IPS DF 4.7 (cell line): ENCODE results near the gene LRRC26.
"Not testable (repeated sequence)": the region's sequence is repeated elsewhere in the genome, so short reads cannot be mapped to it uniquely, and the experiment has no call there.

Experiments
- DNase-seq: peaks from one replicate; pipeline ENCODE4 v3.0.0-alpha.2; 2013; ENCODE audit warnings: low spot score; ENCODE audit errors: extremely low read depth

LRRC26 gene

GRCh38 chr9:137138722-137139467 lies 31.0 kb downstream of the LRRC26 start, which contains the start of gene GRIN1:
GRIN1 (plus strand) TSS chr9:137139154; CDS start chr9:137139487, 333 bp downstream.
- DNase-seq, result no peak

GRCh38 chr9:137138058-137138721 lies 31.7 kb downstream of the LRRC26 start:
- no peak for DNase-seq

- DNase-seq, result no peak
Observed at GRCh38 chr9:137136881-137137607, 32.8 kb downstream of the LRRC26 start.

DNA sequence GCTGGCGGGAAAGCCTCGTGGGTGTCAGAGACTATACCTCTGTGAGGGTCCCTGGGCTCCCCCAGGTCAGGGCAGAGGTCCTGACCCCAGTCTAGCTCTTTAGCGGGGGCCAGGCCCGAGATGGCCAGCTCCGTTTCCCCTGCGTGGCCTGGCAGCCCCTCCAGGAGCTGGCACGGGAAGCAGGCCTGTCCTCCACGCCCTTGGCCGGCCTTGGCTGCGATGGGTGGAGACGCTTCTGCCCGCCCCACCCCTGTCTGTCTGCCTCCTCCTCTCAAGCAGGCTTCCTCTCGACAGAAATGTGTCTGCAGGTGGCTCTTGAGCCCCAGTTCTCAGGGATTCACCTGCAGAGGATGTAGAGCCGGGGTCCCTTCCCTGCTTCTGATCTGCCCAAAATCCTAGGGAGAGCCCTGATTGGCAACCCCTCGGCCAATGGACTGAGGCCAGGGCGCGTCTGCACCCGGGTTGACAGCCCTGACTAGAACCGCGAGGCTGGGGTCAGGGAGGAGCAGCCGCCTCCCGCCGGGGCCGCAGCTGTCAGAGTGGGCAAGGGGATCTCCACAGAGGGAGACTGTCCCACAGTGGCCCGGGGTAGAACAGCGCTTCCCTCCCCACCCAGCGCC lies 33.5 kb downstream of the LRRC26 start:
- no peak for DNase-seq

DNA sequence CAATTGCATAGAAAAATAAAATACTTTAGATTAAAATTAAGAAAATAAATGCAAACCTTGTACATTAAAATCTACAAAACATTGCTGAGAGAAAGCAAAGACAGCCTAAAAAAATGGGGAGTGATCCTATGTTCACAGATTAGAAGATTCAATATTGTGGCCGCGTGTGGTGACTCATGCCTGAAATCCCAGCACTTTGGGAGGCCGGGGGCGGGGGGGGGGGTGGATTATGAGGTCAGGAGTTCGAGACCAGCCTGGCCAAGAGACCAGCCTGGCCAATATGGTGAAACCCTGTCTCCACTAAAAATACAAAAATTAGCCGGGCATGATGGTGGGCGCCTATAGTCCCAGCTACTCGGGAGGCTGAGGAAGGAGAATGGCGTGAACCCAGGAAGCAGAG lies 34.7 kb downstream of the LRRC26 start:
- not testable (repeated sequence) for DNase-seq

- DNase-seq, result no peak
Observed at GRCh38 chr9:137134191-137134590, 35.7 kb downstream of the LRRC26 start.

GRCh38 chr9:137130176-137130755 lies 39.6 kb downstream of the LRRC26 start:
- DNase-seq, result no peak

DNA sequence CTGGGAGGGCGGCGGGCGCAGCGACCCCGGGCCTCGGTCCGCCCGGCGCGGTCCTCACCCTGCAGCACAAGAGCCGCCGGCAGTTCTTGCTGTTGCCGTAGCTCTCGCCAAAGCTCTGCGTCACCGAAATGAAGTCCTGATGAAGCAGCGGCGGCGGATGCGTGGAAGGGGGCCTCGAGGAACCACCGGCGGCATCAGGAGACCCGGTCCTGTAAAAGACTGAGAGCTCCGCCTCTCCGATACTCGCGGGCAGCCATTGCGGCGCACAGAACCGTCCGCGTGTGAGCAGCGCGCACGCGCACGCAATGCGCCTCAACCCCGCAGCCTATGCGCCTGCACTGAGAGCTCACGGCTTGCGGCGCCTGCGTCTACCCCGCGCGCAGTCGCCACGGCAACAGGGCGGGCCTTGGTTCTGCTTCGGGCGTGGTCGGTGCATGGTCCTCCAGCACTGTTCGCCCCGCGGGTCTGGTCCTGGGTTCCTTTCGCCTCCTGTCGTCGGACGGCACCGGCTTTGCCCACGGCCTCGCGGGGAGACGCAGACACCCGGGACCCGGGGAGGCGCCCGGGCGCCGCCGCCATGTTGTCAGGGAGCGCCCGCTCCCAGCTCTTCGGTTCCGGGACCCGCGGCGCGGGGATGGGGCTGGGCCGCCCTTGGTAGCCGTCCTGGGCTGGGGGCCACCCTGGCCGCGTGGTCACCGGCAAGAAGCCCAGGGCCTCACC lies 40.2 kb downstream of the LRRC26 start:
- DNase-seq, result peak; percentile 41

DNA sequence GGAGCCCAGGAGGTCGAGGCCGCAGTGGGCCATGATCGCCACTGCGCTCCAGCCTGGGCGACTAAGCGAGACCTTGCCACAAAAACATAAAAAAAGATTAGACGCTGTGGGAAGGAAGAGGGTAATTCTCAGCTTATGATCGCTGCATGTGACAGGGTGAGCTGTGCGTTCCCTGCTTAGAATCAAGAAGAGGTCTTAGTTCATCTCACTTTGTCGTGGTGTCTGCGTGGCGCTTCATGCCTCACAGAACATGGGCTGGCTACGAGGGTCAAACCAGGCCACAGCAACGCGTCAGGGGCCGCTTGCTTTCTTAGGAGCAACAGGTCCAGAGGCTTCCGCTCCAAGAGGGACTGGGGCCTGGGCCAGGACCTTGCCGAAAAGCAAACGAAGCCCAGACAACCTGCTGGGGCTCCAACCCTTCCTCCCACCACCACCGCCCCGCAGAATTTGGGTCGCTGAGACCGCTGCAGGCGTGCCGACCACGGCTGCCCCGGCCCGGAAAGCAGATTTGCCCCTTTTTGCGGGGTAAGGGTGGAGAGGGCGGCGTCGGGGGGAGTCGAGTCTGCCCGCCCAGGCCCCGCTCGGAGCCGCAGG lies 40.9 kb downstream of the LRRC26 start:
- no peak for DNase-seq

- no peak for DNase-seq
Observed at GRCh38 chr9:137128158-137128861, 41.5 kb downstream of the LRRC26 start.

DNA sequence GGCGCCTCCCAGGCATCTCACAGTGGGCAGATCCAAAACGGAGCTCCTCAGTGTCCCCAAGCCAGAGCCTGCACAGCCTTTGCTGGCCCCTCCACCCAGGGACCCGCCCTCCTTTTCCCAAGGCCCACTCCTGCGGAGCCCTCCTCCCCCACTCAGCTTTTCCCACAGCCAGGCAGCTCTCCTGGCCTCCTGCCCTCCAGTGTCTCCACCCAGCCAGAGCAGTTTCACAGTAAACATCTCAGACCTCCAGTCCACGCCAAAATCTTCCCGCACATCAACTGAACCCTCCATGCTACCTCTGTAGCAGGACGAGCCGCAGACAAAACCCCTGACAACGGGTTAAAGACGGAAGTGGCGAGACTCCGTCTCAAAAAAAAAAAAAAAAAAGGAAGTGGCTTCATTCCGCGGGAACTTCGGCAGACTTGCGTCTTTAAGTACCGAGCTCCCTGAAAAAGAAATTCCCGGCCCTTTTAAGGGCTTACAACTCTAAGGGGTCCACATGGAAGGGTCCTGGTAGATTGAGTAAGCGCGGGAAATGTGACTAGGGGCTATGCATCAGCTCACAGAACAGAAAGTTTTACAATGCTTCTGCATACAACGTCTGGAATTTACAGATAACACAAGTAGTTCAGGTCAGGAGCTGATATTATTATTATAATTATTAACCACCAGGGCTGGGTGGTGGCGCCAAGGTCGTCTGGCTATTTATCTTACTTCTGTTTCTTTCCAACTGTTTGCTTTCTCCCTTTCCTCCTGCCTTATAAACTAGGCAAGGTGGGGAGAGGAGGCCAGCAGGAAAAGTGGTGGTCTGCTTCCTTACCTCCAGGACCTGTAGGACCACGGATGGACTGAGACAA lies 42.3 kb downstream of the LRRC26 start:
- no peak for DNase-seq

GRCh38 chr9:137126786-137127185 lies 43.1 kb downstream of the LRRC26 start:
- DNase-seq, result no peak

- not testable (repeated sequence) for DNase-seq
Observed at GRCh38 chr9:137123952-137124462, 45.8 kb downstream of the LRRC26 start.

GRCh38 chr9:137123468-137123837 lies 46.4 kb downstream of the LRRC26 start:
- no peak for DNase-seq

GRCh38 chr9:137122796-137123467 lies 46.9 kb downstream of the LRRC26 start:
- not testable (repeated sequence) for DNase-seq

GRCh38 chr9:137121927-137122795 lies 47.7 kb downstream of the LRRC26 start:
- DNase-seq, result not testable (repeated sequence)
